Mucosa of descending colon (tissue), 3 donors: Measurements from ENCODE around the gene DNAH8. TPM values are rescaled to one million over a fixed set of nuclear protein-coding genes. Genes with fewer than 3 reads are reported as not detected.
A peak's percentile ranks its signal among the peaks of the same experiment; 100 is the strongest.

Experiments
- ATAC-seq: fragments of 200-7000 bp; cut with Tn5 transposase; one replicate; pipeline ENCODE4 v1.9.1; 2020; ENCODE audit warnings: mild to moderate bottlenecking, moderate library complexity
- DNase-seq, 3 donors: peaks; one replicate each; pipeline ENCODE4 v3.0.0-alpha.2; 2020
- H3K36me3 ChIP-seq: fragments of 200-600 bp; one replicate; pipeline ENCODE4 v1.8.0; 2021; ENCODE audit warnings: low read depth, mild to moderate bottlenecking
- H3K4me1 ChIP-seq: fragments of 200-600 bp; one replicate; pipeline ENCODE4 v1.8.0; 2021; ENCODE audit warnings: low read depth, mild to moderate bottlenecking
- H3K4me3 ChIP-seq: fragments of 200-600 bp; one replicate; pipeline ENCODE4 v1.8.0; 2021; ENCODE audit warnings: mild to moderate bottlenecking
- H3K9me3 ChIP-seq: fragments of 200-600 bp; one replicate; pipeline ENCODE4 v1.8.0; 2021; ENCODE audit warnings: mild to moderate bottlenecking
- CTCF ChIP-seq: fragments of 200-600 bp; IDR thresholded peaks from one replicate; pipeline ENCODE4 v1.8.0; 2022; ENCODE audit warnings: antibody characterized with exemption, mild to moderate bottlenecking
- intact Hi-C, 2 donors: fragments of 100-400 bp; cut with DNase I in 1 of 2; cut with micrococcal nuclease in 1 of 2; formaldehyde crosslinking; loops; one replicate each; pipeline versions ENCODE4 v1.11.0 to v1.11.1; 2022; cut with DNase I, micrococcal nuclease
- total RNA-seq, 3 donors: library from RNA; stranded (reverse); fragmentation: NEBNext Ultra II Directional in 2 of 3; extraction: Animal tissue kit (Norgen Biotek cat#: 25700) in 2 of 3; gene quantifications; one replicate each; pipeline versions ENCODE4 v1.2.1 to v1.2.4, GENCODE V29; 2021 to 2023
- donor health status: DM: no; HTN: no; CAD: no; lungs with moderate emphysema.
- donor health status: DM: no; HTN: no; CAD: no.
- donor health status: DM: no; HTN: yes; CAD: no.

DNAH8 gene
- total RNA-seq, 3 donors from 2014 or later, result 0.03 TPM; not detected in 1

- DNase-seq (no peak), ATAC-seq (no peak)
- Histone ChIP-seq H3K9me3 (no peaks in the 10 kb centered on the region), H3K4me1 (no peaks in the 10 kb centered on the region), H3K4me3 (no peak overlapping the region), H3K36me3 (no peaks in the 10 kb centered on the region)
- intact Hi-C loops, result no loop called here
- no peak for TF ChIP-seq CTCF
These were observed 52.4 kb downstream of the DNAH8 start for GRCh38 chr6:38767560-38767959.

- intact Hi-C loops, result no loop called here
- ATAC-seq (peak; percentile 56), DNase-seq (peak in 1 of 3 donors; percentile 53)
- H3K9me3 ChIP-seq, result no peaks in the 10 kb centered on the region
- no peaks in the 10 kb centered on the region for H3K4me1 ChIP-seq
- peak; percentile 41 for TF ChIP-seq CTCF
- H3K4me3 ChIP-seq, result no peak overlapping the region
- H3K36me3 ChIP-seq, result no peaks in the 10 kb centered on the region
These were observed 58.2 kb downstream of the DNAH8 start for GRCh38 chr6:38773338-38773737.

- ATAC-seq, result no peak
- intact Hi-C loops, result no loop called here
- no peak overlapping the region for H3K4me3 ChIP-seq
- H3K36me3 ChIP-seq, result no peaks in the 10 kb centered on the region
- no peaks in the 10 kb centered on the region for H3K4me1 ChIP-seq
- no peaks in the 10 kb centered on the region for H3K9me3 ChIP-seq
- DNase-seq, result no peak
- TF ChIP-seq CTCF, result no peak
These were observed 60.0 kb downstream of the DNAH8 start for GRCh38 chr6:38774929-38775707.

GRCh38 chr6:38775870-38776269 is 60.8 kb downstream of the DNAH8 start:
- Histone ChIP-seq H3K9me3 (no peaks in the 10 kb centered on the region), H3K36me3 (no peaks in the 10 kb centered on the region), H3K4me1 (no peaks in the 10 kb centered on the region), H3K4me3 (no peak overlapping the region)
- DNase-seq, result no peak
- no peak for TF ChIP-seq CTCF
- ATAC-seq, result no peak
- intact Hi-C loops, result no loop called here

GRCh38 chr6:38776515-38776914 is 61.4 kb downstream of the DNAH8 start:
- ATAC-seq (no peak), DNase-seq (no peak)
- H3K4me1 ChIP-seq, result no peaks in the 10 kb centered on the region
- H3K9me3 ChIP-seq, result no peaks in the 10 kb centered on the region
- intact Hi-C loops, result no loop called here
- H3K36me3 ChIP-seq, result no peaks in the 10 kb centered on the region
- no peak overlapping the region for H3K4me3 ChIP-seq
- TF ChIP-seq CTCF, result no peak
